HG03159 (cell line): Measurements from ENCODE around the gene TNFAIP8L3.

Experiments
- ATAC-seq: cut with Tn5 transposase; IDR thresholded peaks from one replicate; pipeline ENCODE4 v1.9.1; 2021; ENCODE audit warnings: mild to moderate bottlenecking, moderate library complexity; ENCODE audit not compliant: unreplicated experiment

TNFAIP8L3 gene

GRCh38 chr15:51090753-51091152 lies 4.0 kb downstream of the TNFAIP8L3 start:
- no peak for ATAC-seq

GRCh38 chr15:51089699-51090453 lies 4.8 kb downstream of the TNFAIP8L3 start:
- ATAC-seq, result no peak

- ATAC-seq, result no peak
Measured at GRCh38 chr15:51089041-51089440, 5.7 kb downstream of the TNFAIP8L3 start.

- no peak for ATAC-seq
Measured at GRCh38 chr15:51088585-51088984, 6.1 kb downstream of the TNFAIP8L3 start.

- no peak for ATAC-seq
Measured at GRCh38 chr15:51087513-51087912, 7.2 kb downstream of the TNFAIP8L3 start.

GRCh38 chr15:51086409-51086808 lies 8.3 kb downstream of the TNFAIP8L3 start:
- ATAC-seq, result no peak

- no peak for ATAC-seq
Measured at GRCh38 chr15:51085764-51086163, 8.9 kb downstream of the TNFAIP8L3 start.

GRCh38 chr15:51083641-51084166 lies 11.0 kb downstream of the TNFAIP8L3 start:
- ATAC-seq, result no peak

- no peak for ATAC-seq
Measured at GRCh38 chr15:51082246-51082645, 12.5 kb downstream of the TNFAIP8L3 start.

- ATAC-seq, result no peak
Measured at GRCh38 chr15:51080286-51080685, 14.4 kb downstream of the TNFAIP8L3 start.

- no peak for ATAC-seq
Measured at GRCh38 chr15:51079226-51079625, 15.5 kb downstream of the TNFAIP8L3 start.

- peak; percentile 60 for ATAC-seq
Measured at GRCh38 chr15:51077221-51078153, 17.2 kb downstream of the TNFAIP8L3 start.

- no peak for ATAC-seq
Measured at GRCh38 chr15:51076524-51077220, 18.0 kb downstream of the TNFAIP8L3 start.

GRCh38 chr15:51075826-51076523 lies 18.7 kb downstream of the TNFAIP8L3 start:
- ATAC-seq, result no peak

- no peak for ATAC-seq
Measured at GRCh38 chr15:51075364-51075763, 19.3 kb downstream of the TNFAIP8L3 start.

GRCh38 chr15:51074926-51075325 lies 19.8 kb downstream of the TNFAIP8L3 start:
- no peak for ATAC-seq

- ATAC-seq, result no peak
Measured at GRCh38 chr15:51071578-51071977, 23.1 kb downstream of the TNFAIP8L3 start.

- no peak for ATAC-seq
Measured at GRCh38 chr15:51069983-51070382, 24.7 kb downstream of the TNFAIP8L3 start.

GRCh38 chr15:51067510-51067909 lies 27.2 kb downstream of the TNFAIP8L3 start:
- ATAC-seq, result no peak

GRCh38 chr15:51065781-51066180 lies 28.9 kb downstream of the TNFAIP8L3 start:
- no peak for ATAC-seq
